Measurements from ENCODE around the gene RCE1. TPM values are rescaled to one million over a fixed set of nuclear protein-coding genes. Genes with fewer than 3 reads are reported as not detected.
A peak's percentile ranks its signal among the peaks of the same experiment; 100 is the strongest.

The RCE1 gene
- total RNA-seq, 4 donors from 2014 or later: 6.6 to 11.8 (median 8.3) TPM

DNA sequence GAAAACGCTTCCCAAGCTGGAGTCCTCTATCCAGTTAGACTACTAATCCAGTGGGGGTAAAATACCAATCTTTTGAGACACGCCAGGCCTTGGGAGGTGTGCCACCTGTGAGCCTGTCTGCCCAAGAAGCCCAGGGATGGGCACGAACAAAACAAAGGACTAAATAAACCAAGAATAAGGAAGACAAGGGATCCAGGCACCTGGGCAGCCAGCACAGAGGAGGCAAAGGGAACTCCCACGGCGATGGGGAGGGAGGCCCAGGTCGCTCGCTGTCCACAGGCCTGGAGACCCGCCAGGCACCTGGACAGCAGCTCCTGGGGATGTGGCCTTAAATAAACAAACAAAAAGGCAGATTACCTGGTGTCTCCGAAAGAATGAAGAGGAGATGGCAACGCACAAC, 45.0 kb downstream of the RCE1 start:
- peaks cover 0 to 58% of the 10 kb centered on the region in 2 donors for H3K4me1 ChIP-seq
- H3K4me3 ChIP-seq: no peak overlapping the region
- no peaks in the 10 kb centered on the region for H3K9me3 ChIP-seq
- no peak for DNase-seq
- in situ Hi-C loops (cut with MboI; ENCODE audit: low sequenced_read_pairs in 4 of 4) (no loop called here), intact Hi-C loops (cut with DNase I; ENCODE audit: low total_unique reads) (no loop called here)
- H3K36me3 ChIP-seq: no peaks in the 10 kb centered on the region
- TF ChIP-seq CTCF (IDR thresholded peaks at IDR 0.05 in 4 of 5, conservative IDR thresholded peaks at IDR 0.05 in 1 of 5) (no peak), POLR2A (IDR thresholded peaks at IDR 0.05) (no peak)
- H3K27ac ChIP-seq: peak overlapping the region in 2 of 4 donors; percentile 15 to 51
- ATAC-seq: no peak
- no peaks in the 10 kb centered on the region for H3K27me3 ChIP-seq

GRCh38 chr11:66889960-66890359, 46.7 kb downstream of the RCE1 start:
- peaks cover 0 to 54% of the 10 kb centered on the region in 2 donors for H3K4me1 ChIP-seq
- intact Hi-C loops (cut with DNase I; ENCODE audit: low total_unique reads) (loop anchor here (5.0 kb wide), 1 partner anchor 67 kb away; the partner anchor contains the start of gene PC), in situ Hi-C loops (cut with MboI; ENCODE audit: low sequenced_read_pairs in 4 of 4) (no loop called here)
- H3K4me3 ChIP-seq: no peak overlapping the region
- no peaks in the 10 kb centered on the region for H3K27me3 ChIP-seq
- TF ChIP-seq POLR2A (IDR thresholded peaks at IDR 0.05) (no peak), CTCF (IDR thresholded peaks at IDR 0.05 in 4 of 5, conservative IDR thresholded peaks at IDR 0.05 in 1 of 5) (no peak)
- H3K36me3 ChIP-seq: no peaks in the 10 kb centered on the region
- DNase-seq (no peak), ATAC-seq (peak; percentile 5 to 38)
- peak overlapping the region; percentile 22 to 95 (median 80) for H3K27ac ChIP-seq
- no peaks in the 10 kb centered on the region for H3K9me3 ChIP-seq

DNA sequence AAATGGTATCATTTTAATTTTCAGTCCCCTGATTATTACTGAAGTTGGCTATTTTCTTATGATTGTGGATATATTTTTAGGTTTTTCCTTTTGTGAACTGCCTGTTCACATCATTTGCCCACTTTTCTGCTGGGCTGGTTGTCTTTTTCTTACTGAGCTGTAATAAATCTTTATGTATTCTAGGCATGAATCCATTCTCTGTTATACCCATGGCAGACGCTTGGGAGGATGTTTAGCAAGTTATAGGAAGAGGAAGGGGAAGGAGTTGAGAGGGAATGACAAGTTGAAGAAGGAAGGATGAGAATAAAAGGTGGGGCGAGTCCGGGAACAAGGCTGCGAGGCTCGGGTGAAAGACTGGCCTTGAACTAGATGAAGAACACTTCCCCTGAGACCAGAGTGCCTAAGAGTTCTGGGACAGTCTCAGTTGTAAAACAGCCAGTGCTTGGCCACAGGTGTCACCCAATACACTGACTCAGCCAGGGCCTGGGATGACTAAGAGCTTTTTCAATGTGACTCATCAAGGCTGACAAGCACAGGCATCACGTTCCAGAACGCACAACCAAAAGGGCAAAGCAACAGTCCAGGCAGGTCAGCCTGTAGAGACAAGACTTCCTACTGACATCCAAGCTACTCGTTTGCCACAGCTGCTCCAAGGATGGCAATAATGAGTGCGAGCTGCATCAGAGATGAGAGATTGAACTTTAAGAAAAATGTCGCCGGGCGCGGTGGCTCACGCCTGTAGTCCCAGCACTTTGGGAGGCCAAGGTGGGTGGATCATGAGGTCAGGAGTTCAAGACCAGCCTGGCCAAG, 48.8 kb downstream of the RCE1 start:
- in situ Hi-C loops (cut with MboI; ENCODE audit: low sequenced_read_pairs in 4 of 4) (no loop called here), intact Hi-C loops (cut with DNase I; ENCODE audit: low total_unique reads) (loop anchor here (1.0 to 5.0 kb wide), 2 partner anchors 36 to 65 kb away; partner anchors contain the start of gene PC)
- peak in 1 of 2 donors; percentile 25 for TF ChIP-seq POLR2A (IDR thresholded peaks at IDR 0.05)
- TF ChIP-seq CTCF (IDR thresholded peaks at IDR 0.05 in 4 of 5, conservative IDR thresholded peaks at IDR 0.05 in 1 of 5): no peak
- H3K9me3 ChIP-seq: no peaks in the 10 kb centered on the region
- H3K27me3 ChIP-seq: no peaks in the 10 kb centered on the region
- no peaks in the 10 kb centered on the region for H3K36me3 ChIP-seq
- H3K4me1 ChIP-seq: peaks cover 0 to 47% of the 10 kb centered on the region in 2 donors
- ATAC-seq (peak; percentile 95 to 99), DNase-seq (peak; percentile 92 to 95)
- no peak overlapping the region for H3K4me3 ChIP-seq
- peak overlapping the region; percentile 64 to 95 (median 80) for H3K27ac ChIP-seq

GRCh38 chr11:66892911-66893310, 49.7 kb downstream of the RCE1 start:
- Histone ChIP-seq H3K27ac (peak overlapping the region in 3 of 4 donors; percentile 77 to 95 (median 83)), H3K4me3 (no peak overlapping the region), H3K4me1 (peaks cover 0 to 38% of the 10 kb centered on the region in 2 donors), H3K27me3 (no peaks in the 10 kb centered on the region), H3K36me3 (no peaks in the 10 kb centered on the region), H3K9me3 (no peaks in the 10 kb centered on the region)
- ATAC-seq: no peak
- in situ Hi-C loops (cut with MboI; ENCODE audit: low sequenced_read_pairs in 4 of 4) (no loop called here), intact Hi-C loops (cut with DNase I; ENCODE audit: low total_unique reads) (loop anchor here (1.0 to 5.0 kb wide), 2 partner anchors 37 to 64 kb away; partner anchors contain the start of gene PC)
- DNase-seq: peak in 1 of 2 donors; percentile 33
- no peak for TF ChIP-seq CTCF (IDR thresholded peaks at IDR 0.05 in 4 of 5, conservative IDR thresholded peaks at IDR 0.05 in 1 of 5)
- no peak for TF ChIP-seq POLR2A (IDR thresholded peaks at IDR 0.05)
